GM18499 (cell line): ENCODE data around the gene SERHL2.
"Not testable (repeated sequence)": the region's sequence is repeated elsewhere in the genome, so short reads cannot be mapped to it uniquely, and the experiment has no call there.

Experiments used
- ATAC-seq: cut with Tn5 transposase; IDR thresholded peaks from one replicate; pipeline ENCODE4 v1.9.1; 2021; ENCODE audit warnings: moderate number of reproducible peaks; ENCODE audit not compliant: insufficient read depth, unreplicated experiment

The SERHL2 gene, protein sequence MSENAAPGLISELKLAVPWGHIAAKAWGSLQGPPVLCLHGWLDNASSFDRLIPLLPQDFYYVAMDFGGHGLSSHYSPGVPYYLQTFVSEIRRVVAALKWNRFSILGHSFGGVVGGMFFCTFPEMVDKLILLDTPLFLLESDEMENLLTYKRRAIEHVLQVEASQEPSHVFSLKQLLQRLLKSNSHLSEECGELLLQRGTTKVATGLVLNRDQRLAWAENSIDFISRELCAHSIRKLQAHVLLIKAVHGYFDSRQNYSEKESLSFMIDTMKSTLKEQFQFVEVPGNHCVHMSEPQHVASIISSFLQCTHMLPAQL

DNA sequence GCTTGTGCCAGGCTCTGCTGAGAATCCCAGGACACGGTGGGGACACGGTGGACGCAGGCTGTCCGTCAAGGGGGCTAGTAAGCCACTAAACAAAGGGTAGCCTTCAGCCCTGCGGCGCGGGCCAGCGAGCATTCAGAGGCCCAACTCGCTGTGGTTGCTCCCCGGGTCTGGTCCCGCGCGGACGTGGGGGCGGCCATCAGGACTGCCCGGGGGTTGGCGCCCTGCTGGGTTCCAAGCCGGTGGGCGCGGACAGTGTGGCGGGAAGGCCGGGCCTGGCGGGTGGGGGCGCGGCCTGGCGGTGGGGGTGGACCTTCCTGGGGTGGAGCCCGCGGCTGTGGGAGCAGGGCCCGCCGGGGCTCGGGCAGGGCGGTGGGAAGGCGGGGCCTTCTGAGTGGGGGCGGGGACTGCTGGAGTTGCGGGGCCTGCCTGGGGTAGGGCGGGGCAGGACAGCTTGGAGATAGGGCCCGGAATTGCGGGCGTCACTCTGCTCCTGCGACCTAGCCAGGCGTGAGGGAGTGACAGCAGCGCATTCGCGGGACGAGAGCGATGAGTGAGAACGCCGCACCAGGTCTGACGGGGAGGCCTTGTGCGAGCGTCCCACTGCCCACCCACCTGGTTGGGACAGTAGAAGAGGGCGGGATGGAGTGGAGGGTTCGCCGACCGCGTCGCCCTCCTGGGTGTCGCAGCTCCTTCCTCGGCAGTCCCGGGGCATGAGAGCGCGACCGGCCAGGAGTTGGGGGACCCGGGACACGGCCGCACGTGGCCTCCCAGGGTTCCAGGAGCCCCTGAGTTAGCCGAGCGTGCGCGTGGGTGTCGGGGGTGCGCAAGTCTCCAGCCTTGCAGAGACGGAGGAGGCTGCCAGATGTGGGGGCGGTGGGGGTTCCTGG is at the start of gene SERHL2:
Gene SERHL2, plus strand, starts transcription at position 482 of the 887 bp plus-strand sequence. Its CDS starts 65 bp downstream, at position 547.
- ATAC-seq, result no peak

DNA sequence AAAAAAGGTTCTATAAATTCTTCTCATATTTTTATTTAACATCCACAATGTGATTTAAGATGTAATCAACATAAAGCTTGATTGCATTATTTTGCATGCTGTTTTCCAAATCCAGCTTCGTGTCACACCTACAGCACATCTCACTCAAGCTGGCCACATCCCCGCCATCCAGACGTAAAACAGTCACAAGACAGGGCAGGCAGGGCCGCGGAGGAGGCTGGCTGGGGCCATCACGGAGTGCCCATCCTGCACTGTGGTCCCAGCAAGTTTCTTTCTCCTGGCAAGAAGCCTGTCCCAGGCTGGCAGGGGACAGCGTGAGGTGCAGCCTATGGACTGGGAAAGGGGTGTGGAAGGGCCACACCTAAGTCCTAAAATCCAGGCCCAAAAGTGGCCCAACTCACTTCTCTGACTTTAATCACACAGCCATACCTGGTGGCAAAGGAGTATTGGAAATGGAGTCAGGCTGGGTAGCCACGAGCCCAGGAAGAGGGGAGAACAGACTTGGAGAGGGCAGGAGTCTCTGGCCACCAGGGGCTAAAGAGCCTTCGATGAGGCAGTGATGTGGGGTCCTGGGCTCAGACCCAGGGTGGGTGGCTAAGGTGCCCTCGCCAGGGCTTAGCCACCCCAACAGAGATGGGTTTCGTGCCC is 45.3 kb upstream of the SERHL2 start:
- ATAC-seq, result not testable (repeated sequence)

DNA sequence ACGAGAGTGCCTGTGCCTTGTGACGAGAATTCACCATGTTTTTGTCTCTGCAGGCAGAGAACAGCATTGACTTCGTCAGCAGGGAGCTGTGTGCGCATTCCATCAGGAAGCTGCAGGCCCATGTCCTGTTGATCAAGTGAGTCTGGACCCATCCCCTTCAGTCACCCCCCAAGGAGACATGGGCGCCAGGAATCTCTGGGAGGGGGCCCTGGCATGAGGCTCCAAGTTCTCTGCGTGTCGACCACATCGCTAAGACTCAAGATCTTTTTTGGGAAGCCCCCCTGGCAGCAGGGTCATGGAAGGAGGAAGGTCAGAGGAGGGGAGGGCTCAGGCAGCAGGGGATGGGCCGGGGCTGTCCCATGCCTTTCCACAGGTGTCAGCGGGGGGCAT is 44.8 kb upstream of the SERHL2 start:
- not testable (repeated sequence) for ATAC-seq

DNA sequence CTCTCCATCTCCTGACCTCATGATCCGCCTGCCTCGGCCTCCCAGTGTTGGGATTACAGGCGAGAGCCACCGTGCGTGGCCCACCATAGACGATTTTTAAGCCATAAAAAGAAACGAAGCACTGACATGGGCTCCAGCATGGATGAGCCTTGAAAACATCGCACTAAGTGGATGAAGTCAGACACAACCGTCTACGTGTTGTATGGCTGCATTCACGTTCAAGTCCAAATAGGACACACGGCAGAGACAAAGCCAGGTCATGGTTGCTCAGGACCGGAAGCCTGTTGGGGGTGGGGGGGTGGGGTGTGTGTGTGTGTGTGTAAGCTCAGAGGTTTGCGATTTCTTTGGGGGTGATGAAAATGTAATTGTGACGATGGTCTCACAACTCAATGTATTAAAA is 44.2 kb upstream of the SERHL2 start:
- ATAC-seq, result no peak

DNA sequence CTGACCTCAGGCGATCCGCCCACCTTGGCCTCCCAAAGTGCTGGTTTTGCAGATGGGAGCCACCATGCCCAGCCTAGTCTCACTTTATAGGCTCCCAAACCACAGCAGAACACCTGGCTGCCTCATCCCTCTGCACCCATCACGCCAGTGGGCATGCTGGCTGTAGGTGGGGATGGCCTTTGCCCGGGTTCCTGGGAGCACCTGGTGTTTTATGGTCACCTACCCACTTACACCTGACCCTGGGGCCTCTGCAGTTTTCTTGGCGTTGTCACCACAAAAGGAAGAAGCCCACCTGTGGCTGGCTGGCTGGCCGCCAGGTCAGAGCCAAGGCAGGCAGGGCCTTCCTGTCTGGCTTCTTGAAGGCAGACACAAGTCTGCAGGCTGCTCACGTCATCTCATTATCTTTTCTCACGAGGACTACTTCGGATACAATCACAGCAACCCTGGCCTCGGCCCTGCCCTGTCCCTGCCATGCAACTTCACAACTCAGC is 42.3 kb upstream of the SERHL2 start:
- ATAC-seq, result no peak

DNA sequence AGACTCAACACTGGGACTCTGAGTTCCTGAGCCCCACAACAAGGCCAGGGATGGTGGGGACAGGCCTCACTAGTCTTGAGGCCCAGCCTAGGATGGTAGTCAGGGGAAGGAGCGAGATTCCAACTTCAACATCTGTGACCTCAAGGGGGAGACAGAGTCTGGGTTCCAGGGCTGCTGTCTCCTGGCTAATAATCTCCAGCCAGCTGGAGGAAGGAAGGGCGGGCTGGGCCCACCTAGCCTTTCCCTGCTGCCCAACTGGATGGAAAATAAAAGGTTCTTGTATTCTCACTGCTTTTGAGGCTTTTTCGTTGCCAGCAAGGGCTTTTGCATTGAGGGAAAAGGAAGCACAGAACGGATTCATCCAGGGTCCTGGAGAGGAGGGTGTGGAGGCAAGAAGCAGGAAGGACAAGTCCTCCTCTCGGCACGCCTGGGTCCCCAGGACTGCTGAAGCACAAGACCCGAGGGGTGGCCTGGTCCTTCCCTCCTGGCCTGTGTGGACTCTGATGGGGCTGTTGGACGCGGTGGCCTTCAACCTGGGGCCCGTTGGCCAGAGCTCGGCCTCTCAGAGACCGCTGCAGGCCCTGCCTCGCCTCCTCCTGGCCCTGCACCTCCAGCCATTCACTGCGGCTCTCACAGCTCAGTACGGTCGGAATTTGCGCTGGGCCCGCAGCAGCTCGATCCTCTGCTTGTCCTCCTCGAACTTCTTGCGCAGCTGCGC is 41.3 kb upstream of the SERHL2 start:
- not testable (repeated sequence) for ATAC-seq

DNA sequence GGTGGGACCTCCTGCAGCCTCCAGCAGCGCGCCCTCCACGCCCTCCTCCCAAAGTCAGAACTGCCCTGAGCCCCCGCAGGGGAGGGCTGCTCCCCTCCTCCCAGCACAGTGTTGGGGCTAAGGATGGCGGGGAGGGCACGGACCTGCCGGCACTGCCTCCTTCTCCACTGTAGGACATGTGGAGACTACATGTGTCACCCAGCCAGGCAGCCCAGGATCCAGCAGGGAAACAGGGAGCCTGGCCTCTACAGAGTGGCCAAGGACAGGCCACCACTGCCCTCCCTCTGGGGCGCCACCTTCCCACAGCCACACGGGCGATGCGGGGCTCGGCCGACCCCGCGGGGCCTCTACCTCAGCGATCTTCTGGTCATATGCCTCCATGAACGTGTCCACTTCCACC is 39.4 kb upstream of the SERHL2 start:
- ATAC-seq, result not testable (repeated sequence)

DNA sequence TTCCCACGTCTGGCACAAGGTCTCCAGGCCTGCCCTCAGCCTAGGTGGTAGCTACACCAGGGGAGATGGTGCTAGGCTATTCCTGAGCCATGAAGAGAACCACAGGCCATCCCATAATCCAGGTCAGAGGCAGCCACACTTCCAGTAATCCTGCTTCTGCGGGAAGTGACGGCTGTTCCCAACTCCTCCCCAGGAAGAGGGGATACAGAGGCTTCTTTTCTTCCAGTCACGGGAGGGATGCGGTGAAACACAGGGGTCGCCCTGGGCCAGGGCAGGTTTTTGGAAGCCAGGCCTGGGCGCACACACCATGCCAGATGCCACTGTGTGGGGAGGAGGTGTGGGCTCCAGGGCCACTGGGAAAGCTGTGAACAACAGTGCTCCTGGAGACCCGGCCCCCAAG is 38.5 kb upstream of the SERHL2 start:
- ATAC-seq, result not testable (repeated sequence)

DNA sequence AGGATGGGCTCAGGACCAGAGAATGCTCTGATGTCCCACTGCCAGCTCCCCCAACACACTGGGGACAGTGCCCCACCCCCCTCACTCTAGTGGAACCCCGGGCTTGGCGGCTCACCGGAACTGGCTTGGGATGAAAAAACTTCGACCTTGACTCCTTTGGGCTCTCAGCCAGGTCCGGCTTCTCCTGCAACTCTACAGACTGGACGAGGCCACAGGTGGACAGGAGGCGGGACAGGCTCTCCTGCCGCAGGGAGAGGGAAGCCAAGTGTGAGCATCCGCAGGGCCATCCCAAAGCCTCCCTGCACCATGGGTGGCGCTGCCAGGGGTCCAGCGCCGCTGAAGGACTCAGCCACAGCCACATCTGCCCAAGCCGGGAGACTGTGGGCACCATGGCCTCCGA is 37.9 kb upstream of the SERHL2 start:
- no peak for ATAC-seq

DNA sequence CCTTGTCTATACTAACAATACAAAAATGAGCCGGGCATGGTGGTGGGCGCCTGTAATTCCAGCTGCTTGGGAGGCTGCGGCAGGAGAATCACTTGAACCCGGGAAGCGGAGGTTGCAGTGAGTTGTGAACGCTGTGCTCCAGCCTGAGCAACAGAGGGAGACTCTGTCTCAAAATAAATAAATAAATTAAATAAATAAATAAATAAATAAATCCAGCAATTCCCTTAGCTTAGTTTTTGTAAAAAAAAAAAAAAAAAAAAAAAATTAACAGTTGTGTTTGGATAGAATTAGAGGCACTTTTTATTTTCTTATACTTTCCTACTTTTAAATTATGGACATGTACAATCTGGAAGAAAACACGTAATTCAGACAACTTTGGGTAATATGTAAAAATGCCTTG is 36.7 kb upstream of the SERHL2 start:
- not testable (repeated sequence) for ATAC-seq

DNA sequence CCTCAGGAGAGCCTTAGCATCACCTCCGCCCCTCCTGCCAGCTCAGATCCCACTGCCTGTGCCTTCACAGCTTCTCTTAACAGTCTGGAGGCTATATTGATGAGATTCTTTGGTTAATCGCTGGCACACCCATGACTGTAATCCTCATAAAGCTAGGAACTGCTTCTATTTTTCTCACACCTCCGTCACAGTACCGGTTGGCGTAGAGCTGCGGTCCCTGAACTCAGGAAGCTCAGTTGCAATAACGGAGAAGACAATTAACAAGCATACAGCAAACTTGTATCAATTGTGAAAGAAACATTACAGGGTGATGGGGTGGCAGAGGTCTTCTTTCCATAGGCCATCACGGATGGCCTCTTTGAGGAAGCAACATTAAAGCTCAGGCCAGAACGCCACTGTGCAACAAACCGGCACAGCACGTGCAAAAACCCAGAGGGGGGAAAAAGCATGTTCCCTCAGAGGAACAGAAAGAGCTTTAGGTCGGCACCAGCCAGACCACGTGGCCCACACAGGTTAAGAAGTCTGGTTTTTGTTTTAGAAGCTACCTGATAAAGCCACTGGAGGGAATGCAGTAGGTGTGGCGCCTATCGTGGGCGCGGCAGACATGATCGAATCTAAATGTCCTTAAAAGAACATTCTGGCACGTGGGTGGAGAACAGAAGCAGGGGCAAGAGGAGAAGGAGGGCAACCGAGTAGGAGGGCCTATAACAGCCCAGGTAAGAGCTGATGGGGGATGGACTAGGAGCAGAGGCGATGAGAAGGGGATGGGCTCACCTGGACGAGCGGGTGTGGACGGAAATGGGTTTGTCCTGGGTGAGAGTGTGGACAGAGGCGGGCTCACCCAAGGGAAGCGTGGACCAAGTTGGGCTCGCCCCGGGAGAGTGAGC is 34.9 kb upstream of the SERHL2 start:
- ATAC-seq, result not testable (repeated sequence)

DNA sequence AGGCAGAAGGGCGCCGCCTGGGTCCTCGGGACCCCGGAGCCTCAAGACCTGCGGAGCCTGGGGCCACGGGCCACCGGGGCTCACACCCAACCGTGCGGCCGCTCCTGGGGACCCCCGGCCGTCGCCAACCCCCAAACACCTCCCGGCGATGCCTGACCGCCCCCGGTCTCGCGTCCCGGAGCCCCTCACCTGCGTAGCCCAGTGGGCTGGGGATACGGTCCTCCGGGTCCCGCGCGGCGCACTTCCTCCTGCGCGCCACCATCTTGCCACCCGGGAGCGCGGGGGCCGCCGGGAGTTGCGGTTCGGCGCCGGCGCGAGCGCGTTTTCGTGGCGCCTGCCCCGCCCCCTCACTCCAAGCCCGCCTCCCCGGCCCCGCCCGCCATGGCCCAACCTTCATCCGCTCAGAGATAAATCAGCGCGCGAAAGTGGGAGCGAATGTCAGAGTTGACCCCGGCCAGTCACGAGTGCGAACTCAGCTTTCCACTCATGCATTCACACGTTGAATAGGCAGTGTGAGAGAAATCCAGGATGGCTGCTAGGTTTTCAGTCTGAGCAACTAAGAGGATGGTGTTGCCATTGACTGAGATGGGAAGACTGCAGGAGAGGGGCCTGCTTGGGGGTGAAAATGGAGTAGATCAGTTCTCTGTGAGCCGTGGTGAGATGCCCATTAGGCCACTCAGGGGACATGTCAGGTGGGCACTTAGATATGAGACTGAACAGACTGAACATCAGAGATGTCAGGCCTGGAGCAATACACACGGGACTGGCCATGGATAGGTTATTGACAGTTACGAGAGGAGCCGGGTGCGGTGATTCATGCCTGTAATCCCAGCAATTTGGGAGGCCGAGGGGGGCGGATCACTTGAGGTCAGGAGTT is 34.0 kb upstream of the SERHL2 start, which contains the start of gene RRP7A:
Gene RRP7A, minus strand, starts transcription at position 272 of the 877 bp plus-strand sequence. Its CDS starts 10 bp downstream, at position 262.
- ATAC-seq, result no peak

DNA sequence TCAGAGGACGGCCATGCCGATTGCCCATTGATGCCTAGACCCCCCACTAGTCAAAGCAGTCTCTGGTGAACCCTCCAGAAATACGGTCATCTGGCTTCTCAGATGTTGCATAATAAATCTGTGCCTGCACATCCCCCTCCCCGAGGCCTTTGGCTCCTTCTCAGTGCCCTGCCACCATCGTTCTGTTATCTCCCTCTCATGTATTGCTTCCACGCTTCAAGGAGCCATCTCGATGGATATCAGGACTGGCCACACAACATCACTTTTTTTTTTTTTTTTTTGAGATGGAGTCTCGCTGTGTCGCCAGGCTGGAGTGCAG is 32.6 kb upstream of the SERHL2 start:
- no peak for ATAC-seq

DNA sequence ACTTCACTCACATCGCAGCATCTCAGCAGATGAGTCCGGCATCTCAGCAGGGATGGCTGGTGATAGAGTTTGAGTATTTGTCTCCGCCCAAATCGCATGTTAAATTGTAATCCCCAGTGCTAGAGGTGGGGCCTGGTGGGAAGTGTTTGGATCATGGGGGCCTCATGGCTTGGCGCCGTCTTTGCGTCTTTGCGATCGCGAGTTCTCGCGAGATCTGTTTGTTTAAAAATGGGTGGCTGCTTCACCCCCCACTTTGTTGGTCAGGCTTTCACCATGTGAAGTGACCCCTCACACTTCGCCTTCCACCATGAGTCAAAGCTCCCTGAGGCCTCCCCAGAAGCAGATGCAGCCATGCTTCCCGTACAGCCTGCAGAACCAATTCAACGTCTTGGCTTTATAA is 31.2 kb upstream of the SERHL2 start:
- no peak for ATAC-seq

DNA sequence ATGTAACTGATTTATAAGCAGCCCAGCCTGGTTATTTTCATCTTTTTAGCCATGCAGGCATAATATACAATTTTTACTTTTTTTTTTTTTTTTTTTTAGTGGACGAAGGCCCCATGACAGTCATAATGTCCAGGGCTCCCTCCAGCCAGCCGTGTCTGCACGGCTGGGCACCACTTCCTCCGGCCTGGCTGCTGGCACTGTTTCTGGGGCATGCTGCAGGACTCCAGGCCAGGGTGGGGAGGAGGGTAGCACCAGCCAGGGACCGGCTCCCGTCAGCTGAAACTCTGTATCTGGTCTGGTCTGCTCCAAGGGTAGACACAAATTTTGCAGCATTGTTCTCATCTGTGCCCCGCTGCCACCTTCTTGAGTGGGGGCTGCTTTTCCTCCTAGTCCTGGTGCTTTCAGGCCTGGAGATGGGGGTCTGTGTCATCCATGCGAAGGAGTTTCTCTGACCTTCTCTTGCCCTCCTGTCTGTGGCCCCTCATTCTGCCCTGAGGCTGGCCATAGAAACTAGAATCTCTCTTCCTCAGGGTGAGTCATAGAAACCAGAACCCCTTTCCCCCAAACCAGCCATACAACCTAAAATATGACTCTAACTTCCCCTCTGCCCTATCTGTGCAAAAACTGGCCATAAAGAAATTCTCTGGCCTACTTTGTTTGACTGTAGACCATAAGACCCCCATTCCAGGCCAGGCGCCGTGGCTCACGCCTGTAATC is 25.0 kb upstream of the SERHL2 start:
- no peak for ATAC-seq

DNA sequence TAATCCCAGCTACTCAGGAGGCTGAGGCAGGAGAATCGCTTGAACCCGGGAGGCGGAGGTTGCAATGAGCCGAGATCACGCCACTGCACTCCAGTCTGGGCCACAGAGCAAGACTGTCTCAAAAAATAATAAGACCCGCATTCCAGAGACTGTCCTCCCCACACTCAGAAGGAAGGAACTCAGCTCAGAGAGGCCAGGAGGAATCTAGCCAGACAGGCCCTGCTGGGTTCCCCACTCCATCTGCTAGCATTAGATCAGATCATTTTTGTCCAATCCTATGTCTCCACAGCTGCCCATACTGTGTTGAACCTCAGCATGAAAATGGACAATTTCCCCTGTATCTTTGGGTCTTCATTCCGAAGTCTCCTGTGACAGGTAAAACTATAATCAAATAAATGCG is 24.3 kb upstream of the SERHL2 start:
- not testable (repeated sequence) for ATAC-seq

DNA sequence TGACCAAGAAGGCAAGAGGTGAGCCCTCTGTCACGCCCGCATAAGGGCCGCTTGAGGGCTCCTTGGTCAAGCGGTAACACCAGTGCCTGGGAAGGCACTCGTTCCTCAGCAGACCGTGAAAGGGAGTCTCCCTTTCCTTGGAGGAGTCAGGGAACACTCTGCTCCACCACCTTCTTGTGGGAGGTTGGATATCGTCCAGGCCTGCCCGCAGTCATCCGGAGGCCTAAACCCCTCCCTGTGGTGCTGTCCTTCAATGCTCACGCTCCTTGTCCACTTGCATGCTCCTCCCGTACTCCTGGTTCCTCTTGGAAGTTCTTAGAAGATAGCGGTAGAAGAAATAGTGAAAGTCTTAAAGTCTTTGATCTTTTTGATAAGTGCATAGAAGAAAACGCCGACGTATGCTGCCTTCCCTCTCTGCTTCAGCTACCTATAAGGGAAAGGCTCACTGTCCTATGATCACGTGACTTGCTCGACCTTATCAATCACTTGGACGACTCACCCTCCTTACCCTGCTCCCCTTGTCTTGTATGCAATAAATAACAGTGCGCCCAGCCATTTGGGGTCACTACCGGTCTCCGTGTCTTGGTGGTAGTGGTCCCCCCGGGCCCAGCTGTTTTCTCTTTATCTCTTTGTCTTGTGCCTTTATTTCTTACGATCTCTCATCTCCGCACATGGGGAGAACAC is 22.2 kb upstream of the SERHL2 start:
- not testable (repeated sequence) for ATAC-seq
